ENCODE measurements around the gene THAP4. TPM values are rescaled to one million over a fixed set of nuclear protein-coding genes. Genes with fewer than 3 reads are reported as not detected.

Gene THAP4
- total RNA-seq, 2 donors from 2014 or later, result 44.4 to 59.0 TPM

- Histone ChIP-seq H3K27me3 (no peaks in the 10 kb centered on the region), H3K9me3 (no peaks in the 10 kb centered on the region), H3K36me3 (replicated peaks in 1 of 2; ENCODE audit: insufficient read depth in 1 of 2, low read depth in 2 of 2) (no peaks in the 10 kb centered on the region), H3K4me1 (no peaks in the 10 kb centered on the region), H3K27ac (no peak overlapping the region), H3K4me3 (no peak overlapping the region)
- intact Hi-C loops (cut with DNase I), result no loop called here
- 92 to 93% methylated on average over 20 to 22 of the region's 22 CpGs for WGBS, 2 donors
- TF ChIP-seq CTCF (IDR thresholded peaks at IDR 0.05) (no peak), POLR2A (IDR thresholded peaks at IDR 0.05) (no peak)
- ATAC-seq (no peak), DNase-seq (no peak)
Observed at GRCh38 chr2:241678784-241679540, 42.0 kb upstream of the THAP4 start.

GRCh38 chr2:241678307-241678706, 41.3 kb upstream of the THAP4 start:
- no peaks in the 10 kb centered on the region for H3K36me3 ChIP-seq (replicated peaks in 1 of 2; ENCODE audit: insufficient read depth in 1 of 2, low read depth in 2 of 2)
- H3K27me3 ChIP-seq, result no peaks in the 10 kb centered on the region
- H3K9me3 ChIP-seq, result no peaks in the 10 kb centered on the region
- no peak for ATAC-seq
- intact Hi-C loops (cut with DNase I), result no loop called here
- no peak for DNase-seq
- WGBS, 2 donors, result 88 to 90% methylated on average over 13 to 18 of the region's 18 CpGs
- H3K4me3 ChIP-seq, result no peak overlapping the region
- H3K27ac ChIP-seq, result no peak overlapping the region
- H3K4me1 ChIP-seq, result no peaks in the 10 kb centered on the region
- TF ChIP-seq POLR2A (IDR thresholded peaks at IDR 0.05) (no peak), CTCF (IDR thresholded peaks at IDR 0.05) (no peak)

- ATAC-seq (no peak), DNase-seq (no peak)
- no peak overlapping the region for H3K4me3 ChIP-seq
- H3K36me3 ChIP-seq (replicated peaks in 1 of 2; ENCODE audit: insufficient read depth in 1 of 2, low read depth in 2 of 2), result no peaks in the 10 kb centered on the region
- intact Hi-C loops (cut with DNase I), result no loop called here
- no peaks in the 10 kb centered on the region for H3K27me3 ChIP-seq
- TF ChIP-seq CTCF (IDR thresholded peaks at IDR 0.05), result no peak
- no peaks in the 10 kb centered on the region for H3K9me3 ChIP-seq
- WGBS, 2 donors, result 94% methylated on average over 12 to 23 of the region's 24 CpGs
- no peaks in the 10 kb centered on the region for H3K4me1 ChIP-seq
- H3K27ac ChIP-seq, result no peak overlapping the region
Observed at GRCh38 chr2:241677392-241677791, 40.4 kb upstream of the THAP4 start.

GRCh38 chr2:241676665-241677064, 39.7 kb upstream of the THAP4 start:
- no peaks in the 10 kb centered on the region for H3K9me3 ChIP-seq
- no peaks in the 10 kb centered on the region for H3K27me3 ChIP-seq
- DNase-seq (no peak), ATAC-seq (no peak)
- WGBS, 2 donors, result 89% methylated on average over 17 of the region's 17 CpGs; no CpG with 5 or more reads in 1 of the 2 donors
- no peak overlapping the region for H3K4me3 ChIP-seq
- intact Hi-C loops (cut with DNase I), result no loop called here
- H3K4me1 ChIP-seq, result no peaks in the 10 kb centered on the region
- peaks cover 0 to 5% of the 10 kb centered on the region in 2 donors for H3K36me3 ChIP-seq (replicated peaks in 1 of 2; ENCODE audit: insufficient read depth in 1 of 2, low read depth in 2 of 2)
- H3K27ac ChIP-seq, result no peak overlapping the region
- TF ChIP-seq POLR2A (IDR thresholded peaks at IDR 0.05), result no peak

- Histone ChIP-seq H3K4me3 (no peak overlapping the region), H3K27ac (no peak overlapping the region), H3K4me1 (no peaks in the 10 kb centered on the region), H3K9me3 (no peaks in the 10 kb centered on the region), H3K36me3 (replicated peaks in 1 of 2; ENCODE audit: insufficient read depth in 1 of 2, low read depth in 2 of 2) (peaks cover 0 to 7% of the 10 kb centered on the region in 2 donors), H3K27me3 (no peaks in the 10 kb centered on the region)
- TF ChIP-seq POLR2A (IDR thresholded peaks at IDR 0.05) (no peak), CTCF (IDR thresholded peaks at IDR 0.05) (no peak)
- intact Hi-C loops (cut with DNase I), result no loop called here
- WGBS, 2 donors, result 83 to 100% methylated on average over 1 to 17 of the region's 17 CpGs
- DNase-seq, result no peak
- ATAC-seq, result no peak
Observed at GRCh38 chr2:241675885-241676284, 38.9 kb upstream of the THAP4 start.

All from body of pancreas (tissue), 4 donors.